ENCODE data around the gene ARF6. TPM values are rescaled to one million over a fixed set of nuclear protein-coding genes. Genes with fewer than 3 reads are reported as not detected.
"Not testable (repeated sequence)": the region's sequence is repeated elsewhere in the genome, so short reads cannot be mapped to it uniquely, and the experiment has no call there.

The ARF6 gene
- polyA plus RNA-seq (2014; cell fraction: cytosol; rRNA removed): 14.9 and 15.8 TPM in 2 replicates
- 8.2 and 10.6 TPM in 2 replicates for polyA plus RNA-seq (2014; cell fraction: nucleus; rRNA removed)

GRCh38 chr14:49892636-49893308, at the start of gene ARF6:
ARF6 (plus strand) TSS chr14:49893082; CDS start chr14:49893737, 655 bp downstream.
- DNase-seq (ENCODE audit: low spot score): peak; percentile 95

GRCh38 chr14:49849213-49849847, 43.6 kb upstream of the ARF6 start:
- no peak for DNase-seq (ENCODE audit: low spot score)

- no peak for DNase-seq (ENCODE audit: low spot score)
These were observed 41.1 kb upstream of the ARF6 start for GRCh38 chr14:49851813-49852212.

- DNase-seq (ENCODE audit: low spot score): peak; percentile 89
These were observed 40.4 kb upstream of the ARF6 start, which contains the start of gene NEMF for GRCh38 chr14:49852301-49853157. NEMF (minus strand) TSS chr14:49852788; CDS start chr14:49852753, 35 bp downstream.

- no peak for DNase-seq (ENCODE audit: low spot score)
These were observed 39.8 kb upstream of the ARF6 start for GRCh38 chr14:49853158-49853477.

GRCh38 chr14:49853572-49854375, 39.1 kb upstream of the ARF6 start:
- DNase-seq (ENCODE audit: low spot score): peak; percentile 76

GRCh38 chr14:49857427-49858003, 35.4 kb upstream of the ARF6 start:
- no peak for DNase-seq (ENCODE audit: low spot score)

GRCh38 chr14:49858383-49858782, 34.5 kb upstream of the ARF6 start:
- DNase-seq (ENCODE audit: low spot score): no peak

- no peak for DNase-seq (ENCODE audit: low spot score)
These were observed 31.7 kb upstream of the ARF6 start for GRCh38 chr14:49860988-49861698.

- DNase-seq (ENCODE audit: low spot score): peak; percentile 69
These were observed 31.2 kb upstream of the ARF6 start for GRCh38 chr14:49861699-49862088.

GRCh38 chr14:49862089-49862673, 30.7 kb upstream of the ARF6 start:
- peak; percentile 84 for DNase-seq (ENCODE audit: low spot score)

- DNase-seq (ENCODE audit: low spot score): no peak
These were observed 29.2 kb upstream of the ARF6 start for GRCh38 chr14:49863487-49864281.

GRCh38 chr14:49865431-49865859, 27.4 kb upstream of the ARF6 start:
- DNase-seq (ENCODE audit: low spot score): peak; percentile 61

GRCh38 chr14:49867831-49868719, 24.8 kb upstream of the ARF6 start:
- peak; percentile 89 for DNase-seq (ENCODE audit: low spot score)

GRCh38 chr14:49868720-49869114, 24.2 kb upstream of the ARF6 start:
- no peak for DNase-seq (ENCODE audit: low spot score)

- DNase-seq (ENCODE audit: low spot score): no peak
These were observed 22.0 kb upstream of the ARF6 start for GRCh38 chr14:49870908-49871307.

GRCh38 chr14:49873548-49873947, 19.3 kb upstream of the ARF6 start:
- not testable (repeated sequence) for DNase-seq (ENCODE audit: low spot score)

GRCh38 chr14:49875640-49876198, 17.2 kb upstream of the ARF6 start:
- no peak for DNase-seq (ENCODE audit: low spot score)
